Measurements from ENCODE around the gene ASCC1. TPM values are rescaled to one million over a fixed set of nuclear protein-coding genes. Genes with fewer than 3 reads are reported as not detected.

The ASCC1 gene
- total and polyA plus RNA-seq, 2 of the 13 experiments (the other 11 are each of a cell fraction or from before 2014, with no cell fraction given), result 21.6 to 30.1 TPM

- TF ChIP-seq ZNF280D (CRISPR knock-in tag; IDR thresholded peaks at IDR 0.05), result 0 out of 2 replicates have a peak, but pooled peaks have one; percentile 40
- TF ChIP-seq ZNF746 (CRISPR knock-in tag; IDR thresholded peaks at IDR 0.05), result no peak
- no peak for TF ChIP-seq ZNF414 (CRISPR knock-in tag; IDR thresholded peaks at IDR 0.05)
- TF ChIP-seq U2AF2 (IDR thresholded peaks at IDR 0.05; ENCODE audit: low read depth, low read length), result no peak
- TF ChIP-seq IKZF1 (IDR thresholded peaks at IDR 0.05), result no peak
- TF ChIP-seq DMAP1 (CRISPR knock-in tag; IDR thresholded peaks at IDR 0.05), result peak; percentile 64; the same call in 1 of the 2 replicates
- no peak for TF ChIP-seq RAD21 (CRISPR knock-in tag; IDR thresholded peaks at IDR 0.05)
- no peak for TF ChIP-seq TMF1 (CRISPR knock-in tag; IDR thresholded peaks at IDR 0.05; ENCODE audit: low read depth)
- TF ChIP-seq ZNF644 (CRISPR knock-in tag; IDR thresholded peaks at IDR 0.05; ENCODE audit: low read depth), result 0 out of 2 replicates have a peak, but pooled peaks have one; percentile 5
- TF ChIP-seq CENPX (CRISPR knock-in tag; IDR thresholded peaks at IDR 0.05), result no peak
- no peak for TF ChIP-seq ETV6 (CRISPR knock-in tag; conservative IDR thresholded peaks at IDR 0.05)
- TF ChIP-seq TIGD3 (CRISPR knock-in tag; IDR thresholded peaks at IDR 0.05; ENCODE audit: borderline replicate concordance), result no peak
- no peak for TF ChIP-seq ZNF136 (CRISPR knock-in tag; IDR thresholded peaks at IDR 0.05; ENCODE audit: low read depth)
- no peak for TF ChIP-seq TOPORS (CRISPR knock-in tag; IDR thresholded peaks at IDR 0.05)
- TF ChIP-seq TGIF2 (CRISPR knock-in tag; IDR thresholded peaks at IDR 0.05), result no peak
- no peak for TF ChIP-seq ZBTB21 (CRISPR knock-in tag; IDR thresholded peaks at IDR 0.05)
- no peak for TF ChIP-seq ZNF567 (CRISPR knock-in tag; IDR thresholded peaks at IDR 0.05; ENCODE audit: borderline replicate concordance)
- no peak for TF ChIP-seq ZNF34 (CRISPR knock-in tag; IDR thresholded peaks at IDR 0.05; ENCODE audit: borderline replicate concordance)
- no peak for TF ChIP-seq ZNF253 (CRISPR knock-in tag; IDR thresholded peaks at IDR 0.05; ENCODE audit: borderline replicate concordance)
- TF ChIP-seq ZNF10 (CRISPR knock-in tag; IDR thresholded peaks at IDR 0.05; ENCODE audit: borderline replicate concordance, low read depth), result no peak
- TF ChIP-seq ZNF83 (CRISPR knock-in tag; IDR thresholded peaks at IDR 0.05; ENCODE audit: borderline replicate concordance), result no peak
- TF ChIP-seq SSRP1 (CRISPR knock-in tag; IDR thresholded peaks at IDR 0.05), result no peak
- TF ChIP-seq ZNF512B (CRISPR knock-in tag; IDR thresholded peaks at IDR 0.05; ENCODE audit: borderline replicate concordance), result no peak
- TF ChIP-seq YEATS4 (CRISPR knock-in tag; IDR thresholded peaks at IDR 0.05; ENCODE audit: borderline replicate concordance), result peak; percentile 52; the same call in 1 of the 2 replicates
Measured at GRCh38 chr10:72254813-72255568, 38.9 kb upstream of the ASCC1 start (continued).

Measured in HepG2 (cell line).